A549 (cell line): ENCODE results near the gene TOGARAM1. TPM values are rescaled to one million over a fixed set of nuclear protein-coding genes. Genes with fewer than 3 reads are reported as not detected.

Experiments used
- ATAC-seq, 2 experiments: fragments of 200-7000 bp in 1 of 2; fragments of >200 bp in 1 of 2; cut with Nextera tagmentation in 1 of 2; cut with Tn5 transposase in 1 of 2; 3 replicates each; pipeline versions ENCODE4 v1.8.0 to v1.9.1; 2018 to 2020; ENCODE audit warnings: mild to moderate bottlenecking in 1 of 2, moderate library complexity in 1 of 2
- CTCF ChIA-PET: fragments of 300-600 bp; sonication (Branson Sonifier 250); formaldehyde crosslinking; extraction: SDS; loops from one replicate; lab custom pipeline; 2021; ENCODE audit warnings: antibody characterized with exemption, inconsistent platforms; lab: Yijun Ruan, JAX
- POLR2A ChIA-PET: fragments of 350-600 bp; formaldehyde crosslinking; extraction: SDS; loops from one replicate; lab custom pipeline; 2021; ENCODE audit warnings: antibody characterized with exemption, inconsistent platforms; lab: Yijun Ruan, JAX
- DNase-seq, 2 experiments: peaks; one replicate each; pipeline versions ENCODE4 v3.0.0 to v3.0.0-alpha.2; 2011 to 2016; ENCODE audit warnings: low read depth in 1 of 2, low spot score in 1 of 2
- FAIRE-seq: peaks from 2 replicates; lab custom pipeline; 2011; peaks lifted over from hg19 to GRCh38; lab: Jason Lieb, UNC
- H3K27ac ChIP-seq, 2 experiments: fragments of >200 bp; sonication (Bioruptor Twin); formaldehyde crosslinking; 3 replicates each; pipeline ENCODE4 v1.5.1; 2016 to 2017
- H3K4me1 ChIP-seq: fragments of >200 bp; sonication (Bioruptor Twin); formaldehyde crosslinking; 3 replicates; pipeline ENCODE4 v1.6.1; 2016
- H3K4me2 ChIP-seq: fragments of >200 bp; sonication (Bioruptor Twin); formaldehyde crosslinking; 3 replicates; pipeline ENCODE4 v1.6.1; 2016
- H3K4me3 ChIP-seq: fragments of >200 bp; sonication (Bioruptor Twin); formaldehyde crosslinking; 3 replicates; pipeline ENCODE4 v1.5.1; 2016
- H3K9me3 ChIP-seq: fragments of >200 bp; sonication (Bioruptor Twin); formaldehyde crosslinking; 3 replicates; pipeline ENCODE4 v1.6.1; 2016
- BHLHE40 ChIP-seq: IDR thresholded peaks from 2 replicates; pipeline ENCODE4 v1.6.1; 2012; ENCODE audit warnings: low read depth, low read length, inconsistent platforms
- CBX2 ChIP-seq: fragments of 200-600 bp; sonication (generic); IDR thresholded peaks from 2 replicates; pipeline ENCODE4 v1.6.1; 2016; ENCODE audit warnings: low read depth, mild to moderate bottlenecking, borderline replicate concordance
- CEBPB ChIP-seq, 2 experiments: fragments of >200 bp in 1 of 2; sonication (Bioruptor Twin) in 1 of 2; formaldehyde crosslinking in 1 of 2; IDR thresholded peaks; 2 replicates each; pipeline ENCODE4 v1.6.1; 2012 to 2016
- EHF ChIP-seq: fragments of 250-450 bp; sonication (Bioruptor Pico); IDR thresholded peaks from 2 replicates; pipeline ENCODE4 v1.5.0; 2020; ENCODE audit warnings: mild to moderate bottlenecking
- FOSL2 ChIP-seq, 2 experiments: fragments of 450-650 bp in 1 of 2; fragments of >200 bp in 1 of 2; sonication (Bioruptor Twin) in 1 of 2; formaldehyde crosslinking; IDR thresholded peaks; 2 replicates each; pipeline versions ENCODE4 v1.5.0 to v1.6.1; 2016 to 2020; ENCODE audit warnings: mild to moderate bottlenecking in 1 of 2, moderate library complexity in 1 of 2
- FOXS1 ChIP-seq: fragments of 250-450 bp; sonication (Bioruptor Pico); IDR thresholded peaks from 2 replicates; pipeline ENCODE4 v1.5.0; 2020; ENCODE audit warnings: mild to moderate bottlenecking, moderate library complexity
- GATA3 ChIP-seq: IDR thresholded peaks from 2 replicates; pipeline ENCODE4 v1.6.1; 2012; ENCODE audit warnings: borderline replicate concordance
- HOXB5 ChIP-seq: fragments of 250-450 bp; sonication (Bioruptor Pico); IDR thresholded peaks from 2 replicates; pipeline ENCODE4 v1.5.0; 2020; ENCODE audit warnings: mild to moderate bottlenecking, moderate library complexity
- KDM5A ChIP-seq: fragments of 200-600 bp; sonication (generic); IDR thresholded peaks from 2 replicates; pipeline ENCODE4 v1.6.1; 2016; ENCODE audit warnings: antibody characterized with exemption, mild to moderate bottlenecking
- MYC ChIP-seq: IDR thresholded peaks from 2 replicates; pipeline ENCODE4 v1.6.1; 2012; ENCODE audit warnings: mild to moderate bottlenecking, inconsistent platforms, low read length, improper control_type of control experiment, borderline replicate concordance
- NR3C1 ChIP-seq: fragments of >200 bp; sonication (Bioruptor Twin); formaldehyde crosslinking; IDR thresholded peaks from 3 replicates; pipeline ENCODE4 v1.6.1; 2017
- PHF8 ChIP-seq: fragments of 200-600 bp; sonication (generic); IDR thresholded peaks from 2 replicates; pipeline ENCODE4 v1.6.1; 2016; ENCODE audit warnings: low read depth, mild to moderate bottlenecking, antibody characterized with exemption, moderate library complexity, borderline replicate concordance
- POLR2A ChIP-seq: IDR thresholded peaks from 2 replicates; pipeline ENCODE4 v1.6.1; 2012; ENCODE audit warnings: mild to moderate bottlenecking, low read length
- POLR2AphosphoS2 ChIP-seq: conservative IDR thresholded peaks from 2 replicates; pipeline ENCODE4 v1.6.1; 2012; ENCODE audit warnings: low read length, improper control_type of control experiment, inconsistent platforms
- RCOR1 ChIP-seq: fragments of 150-350 bp; IDR thresholded peaks from 2 replicates; pipeline ENCODE4 v1.6.1; 2014; ENCODE audit warnings: antibody characterized with exemption, low read length, low read depth
- RFX5 ChIP-seq: fragments of 450-650 bp; IDR thresholded peaks from 2 replicates; pipeline ENCODE4 v1.7.1; 2014; ENCODE audit warnings: antibody characterized with exemption, mild to moderate bottlenecking, moderate library complexity
- RNF2 ChIP-seq: fragments of 200-600 bp; sonication (generic); IDR thresholded peaks from 2 replicates; pipeline ENCODE4 v1.6.1; 2016; ENCODE audit warnings: low read depth, mild to moderate bottlenecking, antibody characterized with exemption, moderate library complexity, borderline replicate concordance
- SMC3 ChIP-seq: fragments of >200 bp; sonication (Bioruptor Twin); formaldehyde crosslinking; IDR thresholded peaks from 3 replicates; pipeline ENCODE4 v1.6.1; 2018; ENCODE audit warnings: inconsistent platforms
- TFCP2L1 ChIP-seq: fragments of 250-450 bp; sonication (Bioruptor Pico); IDR thresholded peaks from 2 replicates; pipeline ENCODE4 v1.5.0; 2021; ENCODE audit warnings: mild to moderate bottlenecking
- TP53 ChIP-seq: fragments of 250-450 bp; sonication (Bioruptor Pico); IDR thresholded peaks from 2 replicates; pipeline ENCODE4 v1.5.0; 2021; ENCODE audit warnings: mild to moderate bottlenecking, moderate library complexity
- ZC3H11A ChIP-seq: fragments of 450-650 bp; IDR thresholded peaks from 2 replicates; pipeline ENCODE4 v1.6.1; 2014; ENCODE audit warnings: antibody characterized with exemption, mild to moderate bottlenecking
- ZFP36 ChIP-seq: fragments of 450-650 bp; IDR thresholded peaks from 2 replicates; pipeline ENCODE4 v1.6.1; 2014; ENCODE audit warnings: borderline replicate concordance; ENCODE audit not compliant: partially characterized antibody
- WGBS: methylation state at CpG from one replicate; pipeline ENCODE4 v1.1.6; 2017; ENCODE audit errors: missing lambda C conversion rate; 5-methylcytosine and 5-hydroxymethylcytosine counted together
- polyA plus RNA-seq, 4 experiments: library from polyadenylated mRNA; depleted of rRNA in 3 of 4; stranded (reverse); fragments of >200 nt; fragmentation: RNase III in 1 of 4; extraction: RNeasy Plus Mini Kit Qiagen cat#74134 plus additional on column Dnase treatment in 1 of 4; gene quantifications; 2 replicates in 3 of 4; 3 replicates in 1 of 4; pipeline ENCODE4 v1.2.3, GENCODE V29; 2011 to 2017
- TF ChIP-seq, protein P1 (sequence below): fragments of 150-350 bp; IDR thresholded peaks from 2 replicates; pipeline ENCODE4 v1.6.1; 2014; ENCODE audit warnings: low read depth, mild to moderate bottlenecking, low read length
- TF ChIP-seq, protein P2 (sequence below): fragments of 250-450 bp; sonication (Bioruptor Pico); IDR thresholded peaks from 2 replicates; pipeline ENCODE4 v1.5.0; 2020; ENCODE audit warnings: low read depth, mild to moderate bottlenecking, moderate library complexity
- TF ChIP-seq, protein P3 (sequence below): fragments of >200 bp; sonication (Bioruptor Twin); formaldehyde crosslinking; IDR thresholded peaks from 2 replicates; pipeline ENCODE4 v1.6.1; 2016
- TF ChIP-seq, protein P4 (sequence below): fragments of >200 bp; sonication (Bioruptor Twin); formaldehyde crosslinking; IDR thresholded peaks from 3 replicates; pipeline ENCODE4 v1.6.1; 2016
- TF ChIP-seq, protein P5 (sequence below): fragments of >200 bp; sonication (Bioruptor Twin); formaldehyde crosslinking; IDR thresholded peaks from 3 replicates; pipeline ENCODE4 v1.5.1; 2016

The TOGARAM1 gene
- polyA plus RNA-seq, 2 of the 4 experiments (the other 2 are of a cell fraction), result 7.6 to 17.6 TPM

DNA sequence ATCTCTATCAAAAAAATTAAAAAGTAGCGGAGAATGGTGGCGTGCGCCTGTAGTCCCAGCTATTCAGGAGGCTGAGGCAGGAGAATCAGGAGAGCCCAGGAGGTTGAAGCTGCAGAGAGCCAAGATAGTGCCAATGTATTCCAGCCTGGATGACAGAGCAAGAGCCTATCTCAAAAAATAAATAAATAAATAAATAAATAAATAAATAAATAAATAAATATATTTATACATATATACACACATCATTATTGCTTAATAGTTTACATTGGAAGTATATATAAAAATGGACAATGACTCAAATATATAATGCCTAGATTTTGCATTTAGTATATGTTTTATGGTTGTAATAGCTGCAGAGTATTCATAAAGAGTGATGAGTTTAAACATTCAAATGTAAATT, 53.1 kb downstream of the TOGARAM1 start:
- TF ChIP-seq KDM5A, result no peak
- peak; percentile 70 for TF ChIP-seq ZC3H11A
- no peak for TF ChIP-seq EHF (CRISPR knock-in tag)
- TF ChIP-seq ZFP36, result no peak
- no peak for TF ChIP-seq TFCP2L1 (CRISPR knock-in tag)
- TF ChIP-seq CEBPB (IDR thresholded peaks at IDR 0.05), result no peak
- ChIA-PET CTCF (no interaction called here), POLR2A (no interaction called here)
- 100% methylated on average over 3 of the region's 3 CpGs for WGBS
- no peak for FAIRE-seq
- H3K4me1 ChIP-seq, result no peaks in the 10 kb centered on the region
- no peak overlapping the region for H3K27ac ChIP-seq
- H3K4me2 ChIP-seq, result no peak overlapping the region
- no peak overlapping the region for H3K4me3 ChIP-seq
- no peak for ATAC-seq
- no peak for DNase-seq
- H3K9me3 ChIP-seq, result no peaks in the 10 kb centered on the region

DNA sequence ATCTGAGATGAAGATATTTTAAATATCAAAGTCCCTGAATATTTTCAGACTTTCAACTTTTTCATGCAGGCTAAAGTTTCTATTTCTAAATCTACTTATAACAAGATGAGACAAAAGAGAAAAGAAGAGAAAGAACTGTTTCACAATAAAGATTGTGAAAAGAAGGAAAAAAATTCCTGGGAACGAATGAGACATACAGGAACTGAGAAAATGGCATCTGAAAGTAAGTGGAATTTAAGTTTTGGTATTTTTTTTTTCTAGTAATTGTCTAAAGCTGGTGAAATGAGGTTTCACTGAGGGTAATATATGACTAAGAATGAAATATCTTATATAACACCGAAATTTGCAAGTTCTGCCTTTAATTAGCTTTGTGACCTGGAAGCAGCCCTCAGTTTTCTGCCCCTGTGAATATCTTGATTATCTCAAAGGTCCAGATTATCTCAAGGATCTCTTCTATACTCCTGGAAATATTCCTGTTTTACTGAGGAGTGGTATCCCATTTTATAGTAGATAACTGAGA, 66.2 kb downstream of the TOGARAM1 start:
- Histone ChIP-seq H3K4me1 (no peaks in the 10 kb centered on the region), H3K27ac (no peak overlapping the region), H3K4me2 (no peak overlapping the region), H3K4me3 (no peak overlapping the region)
- CTCF ChIA-PET, result no interaction called here
- peak; percentile 7 for FAIRE-seq
- no peak for DNase-seq
- TF ChIP-seq BHLHE40 (no peak), GATA3 (no peak), POLR2A (no peak), KDM5A (no peak), CBX2 (no peak), NR3C1 (no peak), MYC (no peak), ZFP36 (no peak), HOXB5 (CRISPR knock-in tag) (no peak), SMC3 (no peak), TP53 (no peak), RNF2 (no peak), RCOR1 (no peak), FOSL2 (IDR thresholded peaks at IDR 0.05) (no peak), FOSL2 (CRISPR knock-in tag; IDR thresholded peaks at IDR 0.05) (no peak), RFX5 (no peak), PHF8 (no peak)
- TF ChIP-seq, protein P1, sequence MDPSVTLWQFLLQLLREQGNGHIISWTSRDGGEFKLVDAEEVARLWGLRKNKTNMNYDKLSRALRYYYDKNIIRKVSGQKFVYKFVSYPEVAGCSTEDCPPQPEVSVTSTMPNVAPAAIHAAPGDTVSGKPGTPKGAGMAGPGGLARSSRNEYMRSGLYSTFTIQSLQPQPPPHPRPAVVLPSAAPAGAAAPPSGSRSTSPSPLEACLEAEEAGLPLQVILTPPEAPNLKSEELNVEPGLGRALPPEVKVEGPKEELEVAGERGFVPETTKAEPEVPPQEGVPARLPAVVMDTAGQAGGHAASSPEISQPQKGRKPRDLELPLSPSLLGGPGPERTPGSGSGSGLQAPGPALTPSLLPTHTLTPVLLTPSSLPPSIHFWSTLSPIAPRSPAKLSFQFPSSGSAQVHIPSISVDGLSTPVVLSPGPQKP, result no peak
- TF ChIP-seq, protein P2, sequence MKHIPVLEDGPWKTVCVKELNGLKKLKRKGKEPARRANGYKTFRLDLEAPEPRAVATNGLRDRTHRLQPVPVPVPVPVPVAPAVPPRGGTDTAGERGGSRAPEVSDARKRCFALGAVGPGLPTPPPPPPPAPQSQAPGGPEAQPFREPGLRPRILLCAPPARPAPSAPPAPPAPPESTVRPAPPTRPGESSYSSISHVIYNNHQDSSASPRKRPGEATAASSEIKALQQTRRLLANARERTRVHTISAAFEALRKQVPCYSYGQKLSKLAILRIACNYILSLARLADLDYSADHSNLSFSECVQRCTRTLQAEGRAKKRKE (CRISPR knock-in tag), result no peak
- TF ChIP-seq, protein P3, sequence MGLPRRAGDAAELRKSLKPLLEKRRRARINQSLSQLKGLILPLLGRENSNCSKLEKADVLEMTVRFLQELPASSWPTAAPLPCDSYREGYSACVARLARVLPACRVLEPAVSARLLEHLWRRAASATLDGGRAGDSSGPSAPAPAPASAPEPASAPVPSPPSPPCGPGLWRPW, result no peak
- TF ChIP-seq, all 56 proteins: peak for 0
- WGBS, result 84% methylated on average over 2 of the region's 2 CpGs
- POLR2A ChIA-PET, result no interaction called here
- no peak for ATAC-seq
- no peaks in the 10 kb centered on the region for H3K9me3 ChIP-seq

DNA sequence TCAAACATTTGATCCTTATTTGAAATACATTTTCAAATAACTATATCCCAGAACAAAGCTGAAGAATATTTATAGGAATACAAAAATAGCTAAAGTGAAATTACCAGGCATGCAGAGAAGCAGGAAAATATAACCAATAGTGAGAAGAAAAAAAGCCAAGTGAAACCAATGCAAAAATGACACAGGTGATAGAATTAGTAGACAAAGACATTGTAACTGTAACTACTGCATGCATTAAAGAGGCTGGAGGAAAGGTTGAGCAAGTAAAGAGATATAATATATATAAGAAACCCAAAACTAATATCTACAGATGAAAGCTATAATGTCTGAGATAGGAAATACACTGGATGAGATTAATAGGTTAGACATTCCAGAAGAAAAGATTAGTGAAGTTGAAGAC, 72.7 kb downstream of the TOGARAM1 start:
- POLR2A ChIA-PET, result no interaction called here
- no peak overlapping the region for H3K27ac ChIP-seq
- H3K4me2 ChIP-seq, result no peak overlapping the region
- no peak for DNase-seq
- CTCF ChIA-PET, result no interaction called here
- H3K9me3 ChIP-seq, result no peaks in the 10 kb centered on the region
- ATAC-seq, result no peak
- H3K4me3 ChIP-seq, result no peak overlapping the region
- no peak for FAIRE-seq
- H3K4me1 ChIP-seq, result no peaks in the 10 kb centered on the region
- TF ChIP-seq ZFP36, result no peak
- no peak for TF ChIP-seq CBX2
- no peak for TF ChIP-seq RCOR1
- TF ChIP-seq, protein P4, sequence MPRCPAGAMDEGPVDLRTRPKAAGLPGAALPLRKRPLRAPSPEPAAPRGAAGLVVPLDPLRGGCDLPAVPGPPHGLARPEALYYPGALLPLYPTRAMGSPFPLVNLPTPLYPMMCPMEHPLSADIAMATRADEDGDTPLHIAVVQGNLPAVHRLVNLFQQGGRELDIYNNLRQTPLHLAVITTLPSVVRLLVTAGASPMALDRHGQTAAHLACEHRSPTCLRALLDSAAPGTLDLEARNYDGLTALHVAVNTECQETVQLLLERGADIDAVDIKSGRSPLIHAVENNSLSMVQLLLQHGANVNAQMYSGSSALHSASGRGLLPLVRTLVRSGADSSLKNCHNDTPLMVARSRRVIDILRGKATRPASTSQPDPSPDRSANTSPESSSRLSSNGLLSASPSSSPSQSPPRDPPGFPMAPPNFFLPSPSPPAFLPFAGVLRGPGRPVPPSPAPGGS, result no peak
- no peak for TF ChIP-seq FOXS1 (CRISPR knock-in tag)
- no peak for TF ChIP-seq RFX5
- TF ChIP-seq POLR2AphosphoS2, result no peak
- TF ChIP-seq, protein P5, sequence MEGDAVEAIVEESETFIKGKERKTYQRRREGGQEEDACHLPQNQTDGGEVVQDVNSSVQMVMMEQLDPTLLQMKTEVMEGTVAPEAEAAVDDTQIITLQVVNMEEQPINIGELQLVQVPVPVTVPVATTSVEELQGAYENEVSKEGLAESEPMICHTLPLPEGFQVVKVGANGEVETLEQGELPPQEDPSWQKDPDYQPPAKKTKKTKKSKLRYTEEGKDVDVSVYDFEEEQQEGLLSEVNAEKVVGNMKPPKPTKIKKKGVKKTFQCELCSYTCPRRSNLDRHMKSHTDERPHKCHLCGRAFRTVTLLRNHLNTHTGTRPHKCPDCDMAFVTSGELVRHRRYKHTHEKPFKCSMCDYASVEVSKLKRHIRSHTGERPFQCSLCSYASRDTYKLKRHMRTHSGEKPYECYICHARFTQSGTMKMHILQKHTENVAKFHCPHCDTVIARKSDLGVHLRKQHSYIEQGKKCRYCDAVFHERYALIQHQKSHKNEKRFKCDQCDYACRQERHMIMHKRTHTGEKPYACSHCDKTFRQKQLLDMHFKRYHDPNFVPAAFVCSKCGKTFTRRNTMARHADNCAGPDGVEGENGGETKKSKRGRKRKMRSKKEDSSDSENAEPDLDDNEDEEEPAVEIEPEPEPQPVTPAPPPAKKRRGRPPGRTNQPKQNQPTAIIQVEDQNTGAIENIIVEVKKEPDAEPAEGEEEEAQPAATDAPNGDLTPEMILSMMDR, result no peak
- TF ChIP-seq SMC3, result no peak
- TF ChIP-seq GATA3, result no peak
